Measurements from ENCODE around the gene FTCDNL1. TPM values are rescaled to one million over a fixed set of nuclear protein-coding genes. Genes with fewer than 3 reads are reported as not detected.

FTCDNL1 gene
- total RNA-seq, 1 donor = 1.5 TPM

- no peak for DNase-seq (ENCODE audit: low read depth)
- no peak overlapping the region for H3K4me3 ChIP-seq (ENCODE audit: low read depth, low read length)
Measured at GRCh38 chr2:199830531-199830930, 20.5 kb downstream of the FTCDNL1 start.

GRCh38 chr2:199829628-199830027 is 21.4 kb downstream of the FTCDNL1 start:
- no peak for DNase-seq (ENCODE audit: low read depth)
- no peak overlapping the region for H3K4me3 ChIP-seq (ENCODE audit: low read depth, low read length)
- no peak for TF ChIP-seq CTCF (IDR thresholded peaks at IDR 0.05; ENCODE audit: insufficient read depth, low read length)

More at GRCh38 chr2:199830531-199830930, 20.5 kb downstream of the FTCDNL1 start:
- no peak for TF ChIP-seq CTCF (IDR thresholded peaks at IDR 0.05; ENCODE audit: insufficient read depth, low read length)

GRCh38 chr2:199819746-199820145 is 31.2 kb downstream of the FTCDNL1 start:
- TF ChIP-seq CTCF (IDR thresholded peaks at IDR 0.05; ENCODE audit: insufficient read depth, low read length) = no peak
- DNase-seq (ENCODE audit: low read depth) = no peak
- H3K4me3 ChIP-seq (ENCODE audit: low read depth, low read length) = no peak overlapping the region

GRCh38 chr2:199818754-199819153 is 32.2 kb downstream of the FTCDNL1 start:
- no peak for DNase-seq (ENCODE audit: low read depth)
- no peak overlapping the region for H3K4me3 ChIP-seq (ENCODE audit: low read depth, low read length)
- no peak for TF ChIP-seq CTCF (IDR thresholded peaks at IDR 0.05; ENCODE audit: insufficient read depth, low read length)

- H3K4me3 ChIP-seq (ENCODE audit: low read depth, low read length) = no peak overlapping the region
- DNase-seq (ENCODE audit: low read depth) = no peak
- TF ChIP-seq CTCF (IDR thresholded peaks at IDR 0.05; ENCODE audit: insufficient read depth, low read length) = no peak
Measured at GRCh38 chr2:199818026-199818425, 33.0 kb downstream of the FTCDNL1 start.

- H3K4me3 ChIP-seq (ENCODE audit: low read depth, low read length) = no peak overlapping the region
- no peak for TF ChIP-seq CTCF (IDR thresholded peaks at IDR 0.05; ENCODE audit: insufficient read depth, low read length)
- no peak for DNase-seq (ENCODE audit: low read depth)
Measured at GRCh38 chr2:199814817-199815211, 36.2 kb downstream of the FTCDNL1 start.

- DNase-seq (ENCODE audit: low read depth) = no peak
- TF ChIP-seq CTCF (IDR thresholded peaks at IDR 0.05; ENCODE audit: insufficient read depth, low read length) = no peak
- H3K4me3 ChIP-seq (ENCODE audit: low read depth, low read length) = no peak overlapping the region
Measured at GRCh38 chr2:199814101-199814816, 36.7 kb downstream of the FTCDNL1 start.

Data from fibroblast of the aortic adventitia (primary cell).